Parathyroid adenoma (tissue), 2 donors: ENCODE results near the gene HDAC4.

Source experiments
- H2AFZ ChIP-seq: fragments of 300-600 bp; sonication (generic); one replicate; pipeline ENCODE4 v1.7.0; 2017; ENCODE audit warnings: antibody characterized with exemption, mild to moderate bottlenecking
- H3K27ac ChIP-seq: fragments of 300-600 bp; sonication (generic); one replicate; pipeline ENCODE4 v1.7.0; 2017
- H3K27me3 ChIP-seq: fragments of 300-600 bp; sonication (generic); one replicate; pipeline ENCODE4 v1.7.0; 2017; ENCODE audit warnings: low read length; ENCODE audit not compliant: control insufficient read depth, insufficient read depth
- H3K36me3 ChIP-seq: fragments of 300-600 bp; sonication (generic); one replicate; pipeline ENCODE4 v1.7.0; 2017; ENCODE audit warnings: low read length; ENCODE audit not compliant: control insufficient read depth, insufficient read depth
- H3K4me1 ChIP-seq: fragments of 300-600 bp; sonication (generic); one replicate; pipeline ENCODE4 v1.7.0; 2017; ENCODE audit warnings: control low read depth
- H3K4me2 ChIP-seq: fragments of 300-600 bp; sonication (generic); one replicate; pipeline ENCODE4 v1.7.0; 2017; ENCODE audit warnings: low read length
- H3K4me3 ChIP-seq: fragments of 300-600 bp; sonication (generic); one replicate; pipeline ENCODE4 v1.7.0; 2017; ENCODE audit warnings: low read depth, low read length
- H3K79me2 ChIP-seq: fragments of 300-600 bp; sonication (generic); one replicate; pipeline ENCODE4 v1.7.0; 2017; ENCODE audit warnings: control low read depth
- H3K9ac ChIP-seq: fragments of 300-600 bp; sonication (generic); one replicate; pipeline ENCODE4 v1.7.0; 2017; ENCODE audit warnings: mild to moderate bottlenecking
- H3K9me3 ChIP-seq: fragments of 300-600 bp; sonication (generic); one replicate; pipeline ENCODE4 v1.7.0; 2017; ENCODE audit warnings: low read length; ENCODE audit not compliant: control insufficient read depth
- CTCF ChIP-seq: fragments of 300-600 bp; sonication (generic); IDR thresholded peaks from one replicate; pipeline ENCODE4 v1.7.0; 2017; ENCODE audit warnings: antibody characterized with exemption, mild to moderate bottlenecking
- donor health status: primary hyperparathyroidism.

Gene HDAC4

GRCh38 chr2:239232195-239232578 is 168.6 kb downstream of the HDAC4 start:
- Histone ChIP-seq H3K36me3 (no peaks in the 10 kb centered on the region), H3K9ac (no peak overlapping the region), H3K4me2 (no peak overlapping the region), H3K9me3 (no peaks in the 10 kb centered on the region), H3K4me3 (no peak overlapping the region), H3K4me1 (peaks cover 11% of the 10 kb centered on the region), H3K27me3 (no peaks in the 10 kb centered on the region), H2AFZ (no peak overlapping the region), H3K79me2 (peaks cover 17% of the 10 kb centered on the region), H3K27ac (no peak overlapping the region)
- no peak for TF ChIP-seq CTCF

- Histone ChIP-seq H3K36me3 (no peaks in the 10 kb centered on the region), H3K4me3 (no peak overlapping the region), H3K27me3 (no peaks in the 10 kb centered on the region), H3K9ac (no peak overlapping the region), H3K4me1 (peaks cover 11% of the 10 kb centered on the region), H3K9me3 (no peaks in the 10 kb centered on the region), H3K27ac (no peak overlapping the region), H2AFZ (no peak overlapping the region), H3K79me2 (peaks cover 13% of the 10 kb centered on the region), H3K4me2 (no peak overlapping the region)
- no peak for TF ChIP-seq CTCF
Observed at GRCh38 chr2:239231231-239232194, 169.3 kb downstream of the HDAC4 start.

GRCh38 chr2:239230318-239231052 is 170.3 kb downstream of the HDAC4 start:
- Histone ChIP-seq H3K27ac (no peak overlapping the region), H3K36me3 (no peaks in the 10 kb centered on the region), H3K9ac (no peak overlapping the region)

DNA sequence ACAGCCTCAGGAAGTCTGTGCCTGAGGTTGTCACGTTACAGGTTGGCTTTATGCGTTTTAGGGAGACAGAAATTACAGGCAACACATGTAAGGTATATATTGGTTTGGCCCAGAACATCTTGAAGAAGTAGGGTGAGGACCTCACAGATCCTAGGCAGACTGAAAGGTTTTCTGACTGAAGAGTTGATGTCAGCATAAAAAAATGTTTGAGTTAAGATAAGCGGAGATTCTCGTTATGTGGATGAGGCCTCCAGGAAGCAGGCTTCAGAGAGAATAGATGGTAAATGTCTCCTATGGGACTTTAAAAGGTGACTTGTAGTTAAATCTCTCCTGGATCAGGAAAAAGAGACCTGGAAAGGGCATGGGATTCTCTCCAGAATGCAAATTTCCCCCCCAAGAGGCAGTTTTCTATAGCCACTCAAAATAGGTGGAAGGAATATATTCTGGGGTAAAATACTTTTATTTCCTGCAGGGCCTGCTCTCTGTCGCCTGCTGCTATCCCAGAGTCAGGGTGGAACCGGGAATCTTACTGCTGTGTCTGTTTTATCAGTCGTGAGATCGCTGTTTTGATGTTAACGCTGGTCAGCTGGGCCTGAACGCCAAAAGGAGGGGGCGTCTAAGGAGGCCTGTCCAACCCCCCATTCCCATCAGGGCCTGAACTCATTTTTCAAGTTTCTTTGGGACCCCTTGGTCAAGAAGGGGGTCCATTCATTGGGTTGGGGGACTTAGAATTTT is 171.1 kb downstream of the HDAC4 start:
- H3K79me2 ChIP-seq: peaks cover 8% of the 10 kb centered on the region
- H3K4me3 ChIP-seq: no peak overlapping the region
- H3K9ac ChIP-seq: no peak overlapping the region
- H3K4me1 ChIP-seq: peaks cover 11% of the 10 kb centered on the region
- no peaks in the 10 kb centered on the region for H3K9me3 ChIP-seq
- H3K36me3 ChIP-seq: no peaks in the 10 kb centered on the region
- H3K27me3 ChIP-seq: no peaks in the 10 kb centered on the region
- TF ChIP-seq CTCF: no peak
- no peak overlapping the region for H2AFZ ChIP-seq
- H3K27ac ChIP-seq: no peak overlapping the region
- H3K4me2 ChIP-seq: no peak overlapping the region

More at GRCh38 chr2:239230318-239231052, 170.3 kb downstream of the HDAC4 start:
- Histone ChIP-seq H3K27me3 (no peaks in the 10 kb centered on the region), H3K79me2 (peaks cover 10% of the 10 kb centered on the region), H3K4me2 (no peak overlapping the region), H3K4me3 (no peak overlapping the region), H2AFZ (no peak overlapping the region), H3K4me1 (peaks cover 11% of the 10 kb centered on the region), H3K9me3 (no peaks in the 10 kb centered on the region)
- no peak for TF ChIP-seq CTCF
